Small intestine (tissue), 7 donors: ENCODE results near the gene ZNF280D. TPM values are rescaled to one million over a fixed set of nuclear protein-coding genes. Genes with fewer than 3 reads are reported as not detected.

ENCODE experiments used
- DNase-seq, 2 donors: peaks; one replicate each; pipeline versions ENCODE4 v3.0.0 to v3.0.0-alpha.2; 2013
- FAIRE-seq: peaks from 2 replicates; lab custom pipeline; 2012; peaks lifted over from hg19 to GRCh38; lab: Jason Lieb, UNC
- H3K27ac ChIP-seq, 3 donors: one replicate each; pipeline ENCODE4 v1.5.1; 2013; ENCODE audit warnings: low read length in 2 of 3, mild to moderate bottlenecking in 2 of 3, control low read depth in 1 of 3, inconsistent platforms in 1 of 3, low read depth in 1 of 3, moderate library complexity in 1 of 3
- H3K27me3 ChIP-seq, 3 donors: one replicate each; pipeline ENCODE4 v1.6.1; 2013; ENCODE audit warnings: low read length in 3 of 3, inconsistent platforms in 1 of 3; ENCODE audit not compliant: control insufficient read depth in 3 of 3, insufficient read depth in 3 of 3
- H3K36me3 ChIP-seq, 3 donors: one replicate each; pipeline ENCODE4 v1.6.1; 2013; ENCODE audit warnings: low read length in 3 of 3, inconsistent platforms in 1 of 3, low read depth in 1 of 3, mild to moderate bottlenecking in 1 of 3, moderate library complexity in 1 of 3; ENCODE audit not compliant: control insufficient read depth in 3 of 3, insufficient read depth in 2 of 3
- H3K4me1 ChIP-seq, 3 donors: one replicate each; pipeline ENCODE4 v1.6.1; 2013; ENCODE audit warnings: low read length in 2 of 3, inconsistent platforms in 1 of 3, low read depth in 1 of 3, mild to moderate bottlenecking in 1 of 3, moderate library complexity in 1 of 3; ENCODE audit not compliant: control insufficient read depth in 3 of 3, insufficient read depth in 2 of 3
- H3K4me3 ChIP-seq, 3 donors: one replicate each; pipeline ENCODE4 v1.5.1; 2013; ENCODE audit warnings: low read length in 3 of 3, control low read depth in 1 of 3, inconsistent platforms in 1 of 3, low read depth in 1 of 3, mild to moderate bottlenecking in 1 of 3, moderate library complexity in 1 of 3
- H3K9me3 ChIP-seq, 2 donors: one replicate each; pipeline ENCODE4 v1.6.1; 2013; ENCODE audit warnings: low read depth in 1 of 2, low read length in 1 of 2; ENCODE audit not compliant: control insufficient read depth in 2 of 2, insufficient read depth in 1 of 2
- WGBS, 3 donors: extraction: QIAGEN DNeasy Blood & Tissue Kit; methylation state at CpG; one replicate each; pipeline ENCODE4 v1.1.7; 2013; 5-methylcytosine and 5-hydroxymethylcytosine counted together
- polyA plus RNA-seq, 4 donors: library from polyadenylated mRNA; stranded (reverse) in 3 of 4; unstranded in 1 of 4; fragments of 200-250 nt in 3 of 4; fragments of 120-200 nt in 1 of 4; gene quantifications; one replicate each; pipeline versions ENCODE4 v1.2.1 to v1.2.3, GENCODE V29; 2013
- donor health status: healthy with polysubstance abuse.
- donor health status: control.
- donor health status: control.
- donor health status: Bipolar disorder and iron deficiency.
- donor health status: healthy.

Gene ZNF280D
- polyA plus RNA-seq, 4 donors = 6.8 to 44.4 (median 11.0) TPM

- Histone ChIP-seq H3K36me3 (peaks cover 0 to 9% (median 6%) of the 10 kb centered on the region in 3 donors), H3K4me1 (no peaks in the 10 kb centered on the region), H3K9me3 (no peaks in the 10 kb centered on the region), H3K4me3 (no peak overlapping the region), H3K27me3 (no peaks in the 10 kb centered on the region), H3K27ac (no peak overlapping the region)
- FAIRE-seq (no peak), DNase-seq (no peak)
- WGBS, 3 donors = 62 to 82% (median 65%) methylated on average over 2 of the region's 2 CpGs
These were observed 74.1 kb downstream of the ZNF280D start for GRCh38 chr15:56659197-56659596.

DNA sequence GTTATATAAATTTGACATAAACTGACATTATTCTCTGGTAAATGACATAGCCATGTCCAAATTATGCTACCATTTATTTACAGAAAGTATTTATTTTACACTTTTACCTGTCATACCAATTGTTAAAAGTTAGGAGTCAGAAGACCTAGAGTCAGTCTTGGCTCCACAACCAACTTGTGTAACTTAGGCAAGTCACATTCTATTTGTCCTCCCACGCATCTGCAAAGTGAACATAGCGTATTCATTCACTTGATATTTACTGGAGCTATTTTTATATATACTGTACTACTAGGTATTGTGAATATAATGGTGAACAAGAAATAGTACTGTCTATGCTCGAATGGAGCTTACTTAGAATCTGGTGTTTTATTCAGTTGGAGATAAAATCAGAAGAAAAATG is 78.7 kb downstream of the ZNF280D start:
- H3K4me1 ChIP-seq = peaks cover 0 to 7% (median 0%) of the 10 kb centered on the region in 3 donors
- H3K27ac ChIP-seq = peak overlapping the region in 1 of 3 donors; percentile 69
- no peaks in the 10 kb centered on the region for H3K27me3 ChIP-seq
- DNase-seq (no peak), FAIRE-seq (no peak)
- H3K36me3 ChIP-seq = peaks cover 0 to 5% (median 2%) of the 10 kb centered on the region in 3 donors
- WGBS, 3 donors = 95 to 98% (median 98%) methylated on average over 3 of the region's 3 CpGs
- H3K9me3 ChIP-seq = no peaks in the 10 kb centered on the region
- H3K4me3 ChIP-seq = no peak overlapping the region

DNA sequence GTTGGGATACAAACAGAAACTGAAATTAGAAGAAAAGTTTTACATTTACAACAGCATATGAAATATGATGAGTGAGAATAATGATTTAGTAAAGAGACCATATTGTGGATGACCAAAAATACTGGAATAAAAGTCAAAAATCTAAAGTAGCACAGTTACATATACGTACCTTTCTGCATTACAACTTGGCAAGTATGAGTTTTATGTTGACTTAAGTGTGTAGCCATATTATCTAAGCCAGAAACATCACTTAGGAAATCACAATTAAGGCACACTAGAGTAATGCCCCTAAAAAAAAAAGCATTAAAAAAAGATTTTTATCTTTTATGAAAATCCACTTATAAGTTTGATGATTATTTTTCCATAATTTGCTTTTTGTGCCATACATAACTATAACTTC is 79.1 kb downstream of the ZNF280D start:
- DNase-seq (no peak), FAIRE-seq (no peak)
- no peaks in the 10 kb centered on the region for H3K27me3 ChIP-seq
- peaks cover 0 to 7% (median 0%) of the 10 kb centered on the region in 3 donors for H3K4me1 ChIP-seq
- H3K4me3 ChIP-seq = no peak overlapping the region
- H3K27ac ChIP-seq = peak overlapping the region in 1 of 3 donors; percentile 69
- 80 to 94% (median 90%) methylated on average over 1 of the region's 1 CpG for WGBS, 3 donors
- no peaks in the 10 kb centered on the region for H3K9me3 ChIP-seq
- peaks cover 0 to 3% (median 2%) of the 10 kb centered on the region in 3 donors for H3K36me3 ChIP-seq

DNA sequence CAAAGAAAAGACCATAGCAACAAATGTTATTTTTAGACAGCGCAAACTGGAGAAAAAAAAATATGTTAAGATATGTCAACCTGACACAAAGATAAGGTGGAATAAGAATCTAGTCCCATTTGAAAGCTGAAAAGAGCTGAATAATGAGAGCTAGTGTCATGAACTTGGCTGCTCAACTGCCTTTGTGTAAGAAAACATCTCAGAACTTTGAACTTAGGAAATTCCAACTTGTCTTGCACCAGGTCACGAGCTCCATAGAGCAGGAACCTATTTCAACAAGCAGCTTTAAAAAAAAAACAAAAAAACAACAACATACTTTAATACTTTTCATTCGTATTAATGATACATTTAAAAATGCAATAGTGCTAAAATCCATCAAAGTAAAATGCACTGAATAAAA is 79.5 kb downstream of the ZNF280D start:
- 74 to 91% (median 88%) methylated on average over 3 of the region's 3 CpGs for WGBS, 3 donors
- FAIRE-seq (no peak), DNase-seq (peak in 1 of 2 donors; percentile 74)
- Histone ChIP-seq H3K27ac (peak overlapping the region in 1 of 3 donors; percentile 69), H3K4me1 (peaks cover 0 to 7% (median 0%) of the 10 kb centered on the region in 3 donors), H3K36me3 (peaks cover 0 to 3% (median 2%) of the 10 kb centered on the region in 3 donors), H3K9me3 (no peaks in the 10 kb centered on the region), H3K27me3 (no peaks in the 10 kb centered on the region), H3K4me3 (no peak overlapping the region)

DNA sequence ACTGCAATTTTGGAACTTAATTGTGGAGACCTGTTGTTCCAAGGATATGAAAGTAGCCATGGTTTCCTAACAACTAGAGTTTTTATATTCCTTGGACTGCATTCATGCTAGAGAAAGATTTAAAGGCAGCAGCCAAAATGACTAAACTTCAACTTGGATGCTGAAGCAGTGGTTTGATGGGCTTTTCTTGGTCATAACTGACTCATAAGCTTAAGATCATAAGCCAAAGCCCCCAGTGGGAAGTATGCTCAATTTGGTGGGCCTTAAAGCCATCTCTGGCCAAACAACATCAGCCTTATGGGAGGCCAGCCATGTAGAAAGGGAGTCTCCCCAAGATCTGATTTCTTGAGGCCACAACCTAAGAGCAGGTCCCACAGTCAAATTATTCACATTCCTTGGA is 80.2 kb downstream of the ZNF280D start:
- FAIRE-seq (no peak), DNase-seq (no peak)
- Histone ChIP-seq H3K9me3 (no peaks in the 10 kb centered on the region), H3K4me3 (no peak overlapping the region), H3K36me3 (peaks cover 0 to 3% (median 2%) of the 10 kb centered on the region in 3 donors), H3K4me1 (peaks cover 0 to 7% (median 0%) of the 10 kb centered on the region in 3 donors), H3K27me3 (no peaks in the 10 kb centered on the region), H3K27ac (peak overlapping the region in 2 of 3 donors; percentile 10 to 69)

- no peak overlapping the region for H3K27ac ChIP-seq
- peaks cover 0 to 4% (median 0%) of the 10 kb centered on the region in 3 donors for H3K4me1 ChIP-seq
- FAIRE-seq (no peak), DNase-seq (no peak)
- no peaks in the 10 kb centered on the region for H3K27me3 ChIP-seq
- no peaks in the 10 kb centered on the region for H3K9me3 ChIP-seq
- H3K36me3 ChIP-seq = peaks cover 0 to 3% (median 0%) of the 10 kb centered on the region in 3 donors
- WGBS, 3 donors = 83 to 98% (median 96%) methylated on average over 2 of the region's 2 CpGs
- no peak overlapping the region for H3K4me3 ChIP-seq
These were observed 85.0 kb downstream of the ZNF280D start for GRCh38 chr15:56648311-56648710.

- FAIRE-seq (no peak), DNase-seq (no peak)
- Histone ChIP-seq H3K9me3 (no peaks in the 10 kb centered on the region), H3K27me3 (no peaks in the 10 kb centered on the region), H3K36me3 (peaks cover 0 to 5% (median 0%) of the 10 kb centered on the region in 3 donors), H3K4me1 (no peaks in the 10 kb centered on the region), H3K27ac (no peak overlapping the region), H3K4me3 (no peak overlapping the region)
- 79 to 90% (median 90%) methylated on average over 2 of the region's 2 CpGs for WGBS, 3 donors
These were observed 92.8 kb downstream of the ZNF280D start for GRCh38 chr15:56640549-56640948.

DNA sequence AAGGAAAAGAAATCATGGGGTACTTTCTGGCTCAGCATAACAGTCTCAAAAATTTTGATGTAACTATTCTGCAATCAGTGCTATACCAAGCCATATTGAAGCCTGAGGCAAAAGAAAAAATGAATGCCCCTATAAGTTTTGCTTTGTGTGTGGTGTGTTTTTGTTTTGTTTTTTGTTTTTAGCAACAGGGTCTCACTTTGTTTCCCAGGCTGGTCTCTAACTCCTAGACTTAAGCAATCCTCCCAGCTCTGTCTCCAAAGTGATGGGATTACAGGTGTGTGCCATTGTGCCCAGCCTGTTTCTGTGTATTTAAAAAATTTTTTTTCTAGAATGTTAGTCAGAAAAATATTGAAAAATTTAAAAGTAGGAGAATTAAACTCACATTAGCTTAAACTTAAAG is 93.2 kb downstream of the ZNF280D start:
- DNase-seq (no peak), FAIRE-seq (no peak)
- H3K36me3 ChIP-seq = peaks cover 0 to 5% (median 0%) of the 10 kb centered on the region in 3 donors
- H3K27me3 ChIP-seq = no peaks in the 10 kb centered on the region
- H3K4me1 ChIP-seq = no peaks in the 10 kb centered on the region
- no peak overlapping the region for H3K27ac ChIP-seq
- no peaks in the 10 kb centered on the region for H3K9me3 ChIP-seq
- no peak overlapping the region for H3K4me3 ChIP-seq

DNA sequence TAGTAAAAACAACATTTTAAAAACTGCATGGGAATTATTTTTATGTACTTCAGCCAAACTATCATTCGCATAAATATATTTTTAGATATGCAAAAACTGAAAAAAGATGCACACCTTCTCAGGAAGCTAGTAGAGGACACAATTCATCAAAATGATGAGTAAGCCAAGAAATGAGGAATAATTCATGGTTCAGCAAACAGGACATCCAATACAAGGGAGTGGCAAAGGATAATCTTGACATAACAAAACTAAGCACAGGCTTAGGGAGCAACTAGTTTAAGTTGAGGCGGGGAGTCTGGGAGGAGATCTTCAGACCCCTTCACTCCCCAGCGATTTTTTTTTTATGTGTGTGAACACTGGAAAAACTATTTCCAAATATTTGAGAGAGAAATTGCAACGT is 93.7 kb downstream of the ZNF280D start:
- Histone ChIP-seq H3K36me3 (peaks cover 0 to 5% (median 0%) of the 10 kb centered on the region in 3 donors), H3K4me1 (no peaks in the 10 kb centered on the region), H3K9me3 (no peaks in the 10 kb centered on the region), H3K27me3 (no peaks in the 10 kb centered on the region), H3K27ac (no peak overlapping the region), H3K4me3 (no peak overlapping the region)
- DNase-seq = no peak
- FAIRE-seq = no peak
- WGBS, 3 donors = 79 to 92% (median 90%) methylated on average over 4 of the region's 4 CpGs
